Superior temporal gyrus (tissue), 1 donor: ENCODE results near the gene PXMP2.
"Not testable (repeated sequence)": the region's sequence is repeated elsewhere in the genome, so short reads cannot be mapped to it uniquely, and the experiment has no call there.

Experiments
- DNase-seq: peaks from one replicate; pipeline ENCODE4 v3.0.0-alpha.2; 2016; ENCODE audit errors: extremely low spot score

Gene PXMP2

GRCh38 chr12:132748319-132748718 lies 60.9 kb downstream of the PXMP2 start:
- no peak for DNase-seq

DNA sequence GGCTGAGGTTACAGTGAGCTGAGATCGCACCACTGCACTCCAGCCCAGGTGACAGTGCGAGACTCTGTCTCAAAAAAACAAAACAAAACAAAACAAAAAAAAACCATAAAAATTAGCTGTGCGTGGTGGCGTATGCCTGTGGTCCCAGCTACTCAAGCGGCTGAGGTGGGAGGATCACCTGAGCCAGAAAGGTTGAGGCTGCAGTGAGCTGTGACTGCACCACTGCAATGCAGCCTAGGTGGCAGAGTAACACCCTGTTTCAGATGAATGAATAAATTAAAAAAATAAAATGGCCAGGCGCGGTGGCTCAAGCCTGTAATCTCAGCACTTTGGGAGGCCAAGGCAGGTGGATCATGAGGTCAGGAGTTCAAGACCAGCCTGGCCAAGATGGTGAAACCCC lies 66.3 kb downstream of the PXMP2 start:
- not testable (repeated sequence) for DNase-seq

GRCh38 chr12:132754160-132754932 lies 67.0 kb downstream of the PXMP2 start:
- DNase-seq: no peak
